ENCODE measurements around the gene BEND7.

GRCh38 chr10:13512564-13512963 is 16.2 kb downstream of the BEND7 start:
- TF ChIP-seq CTCF (IDR thresholded peaks at IDR 0.05) (no peak), POLR2A (IDR thresholded peaks at IDR 0.05) (no peak)

Data from body of pancreas (tissue), 4 donors.